Calu3 (cell line): ENCODE measurements around the gene CACNA1C. TPM values are rescaled to one million over a fixed set of nuclear protein-coding genes. Genes with fewer than 3 reads are reported as not detected.

Source experiments
- BruUV-seq: library from RNA; stranded (reverse); fragments of 400-500 nt; replicated peaks from 2 replicates; lab custom pipeline; 2021; lab: Mats Ljungman, UMichigan
- CTCF ChIA-PET: fragments of 300-600 bp; sonication (Branson Sonifier 250); formaldehyde crosslinking; loops from one replicate; lab custom pipeline; 2022; ENCODE audit warnings: antibody characterized with exemption; lab: Charles Lee
- DNase-seq: peaks from one replicate; pipeline ENCODE4 v3.0.0; 2022
- H3K27ac Mint-ChIP-seq: one replicate; pipeline ENCODE4 v1.8.0; 2022; ENCODE audit warnings: mixed read lengths; ENCODE audit not compliant: unreplicated experiment
- H3K27me3 Mint-ChIP-seq: one replicate; pipeline ENCODE4 v1.8.0; 2022; ENCODE audit warnings: mixed read lengths; ENCODE audit not compliant: unreplicated experiment
- H3K36me3 Mint-ChIP-seq: one replicate; pipeline ENCODE4 v1.8.0; 2022; ENCODE audit warnings: mild to moderate bottlenecking, moderate library complexity, mixed read lengths; ENCODE audit not compliant: insufficient read depth, unreplicated experiment
- H3K4me1 Mint-ChIP-seq: one replicate; pipeline ENCODE4 v1.8.0; 2022; ENCODE audit warnings: mild to moderate bottlenecking, low read depth, mixed read lengths; ENCODE audit not compliant: unreplicated experiment
- H3K4me3 Mint-ChIP-seq: one replicate; pipeline ENCODE4 v1.8.0; 2022; ENCODE audit warnings: mild to moderate bottlenecking, low read depth, moderate library complexity, mixed read lengths; ENCODE audit not compliant: unreplicated experiment
- H3K9me3 Mint-ChIP-seq: one replicate; pipeline ENCODE4 v1.8.0; 2022; ENCODE audit warnings: low read depth, mixed read lengths; ENCODE audit not compliant: unreplicated experiment
- intact Hi-C: fragments of 100-400 bp; cut with micrococcal nuclease; formaldehyde crosslinking; loops from one replicate; pipeline ENCODE4 v1.10.0; 2022; ENCODE audit not compliant: unreplicated experiment
- total RNA-seq: library from RNA; stranded (reverse); gene quantifications from 2 replicates; pipeline ENCODE4 v1.2.3, GENCODE V29; 2022
- TF ChIP-seq, protein P1 (sequence below): fragments of 200-600 bp; IDR thresholded peaks from one replicate; pipeline ENCODE4 v1.8.0; 2022; ENCODE audit warnings: antibody characterized with exemption; ENCODE audit not compliant: unreplicated experiment

CACNA1C gene
- total RNA-seq, 1 experiment from 2014 or later, result not detected

DNA sequence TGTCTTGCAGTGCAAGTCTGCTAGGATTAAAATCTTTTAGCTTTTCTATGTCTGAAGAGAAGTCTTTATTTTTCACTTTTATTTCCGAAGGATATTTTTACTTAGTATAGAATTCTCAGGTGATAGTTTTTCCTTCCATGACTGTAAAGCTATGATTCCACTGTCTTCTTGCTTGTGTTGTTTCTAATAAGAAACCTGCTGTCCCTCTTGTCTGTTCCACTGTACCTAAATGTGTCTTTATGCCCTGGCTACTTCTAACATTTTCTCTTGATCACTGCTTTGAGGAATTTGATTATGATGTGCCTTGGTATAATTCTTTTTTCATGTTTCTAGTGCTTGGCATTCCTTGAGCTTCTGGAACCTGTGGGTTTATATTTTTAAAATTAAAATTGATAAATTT, 228.7 kb downstream of the CACNA1C start:
- Mint-ChIP-seq H3K9me3 (no peaks in the 10 kb centered on the region), H3K27ac (no peak overlapping the region), H3K36me3 (no peaks in the 10 kb centered on the region), H3K4me1 (no peaks in the 10 kb centered on the region), H3K4me3 (no peak overlapping the region), H3K27me3 (peaks cover 61% of the 10 kb centered on the region)
- intact Hi-C loops, result no loop called here
- BruUV-seq, result no TSS peak
- TF ChIP-seq, protein P1, sequence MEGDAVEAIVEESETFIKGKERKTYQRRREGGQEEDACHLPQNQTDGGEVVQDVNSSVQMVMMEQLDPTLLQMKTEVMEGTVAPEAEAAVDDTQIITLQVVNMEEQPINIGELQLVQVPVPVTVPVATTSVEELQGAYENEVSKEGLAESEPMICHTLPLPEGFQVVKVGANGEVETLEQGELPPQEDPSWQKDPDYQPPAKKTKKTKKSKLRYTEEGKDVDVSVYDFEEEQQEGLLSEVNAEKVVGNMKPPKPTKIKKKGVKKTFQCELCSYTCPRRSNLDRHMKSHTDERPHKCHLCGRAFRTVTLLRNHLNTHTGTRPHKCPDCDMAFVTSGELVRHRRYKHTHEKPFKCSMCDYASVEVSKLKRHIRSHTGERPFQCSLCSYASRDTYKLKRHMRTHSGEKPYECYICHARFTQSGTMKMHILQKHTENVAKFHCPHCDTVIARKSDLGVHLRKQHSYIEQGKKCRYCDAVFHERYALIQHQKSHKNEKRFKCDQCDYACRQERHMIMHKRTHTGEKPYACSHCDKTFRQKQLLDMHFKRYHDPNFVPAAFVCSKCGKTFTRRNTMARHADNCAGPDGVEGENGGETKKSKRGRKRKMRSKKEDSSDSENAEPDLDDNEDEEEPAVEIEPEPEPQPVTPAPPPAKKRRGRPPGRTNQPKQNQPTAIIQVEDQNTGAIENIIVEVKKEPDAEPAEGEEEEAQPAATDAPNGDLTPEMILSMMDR, result no peak
- no peak for DNase-seq
- CTCF ChIA-PET, result no interaction called here

DNA sequence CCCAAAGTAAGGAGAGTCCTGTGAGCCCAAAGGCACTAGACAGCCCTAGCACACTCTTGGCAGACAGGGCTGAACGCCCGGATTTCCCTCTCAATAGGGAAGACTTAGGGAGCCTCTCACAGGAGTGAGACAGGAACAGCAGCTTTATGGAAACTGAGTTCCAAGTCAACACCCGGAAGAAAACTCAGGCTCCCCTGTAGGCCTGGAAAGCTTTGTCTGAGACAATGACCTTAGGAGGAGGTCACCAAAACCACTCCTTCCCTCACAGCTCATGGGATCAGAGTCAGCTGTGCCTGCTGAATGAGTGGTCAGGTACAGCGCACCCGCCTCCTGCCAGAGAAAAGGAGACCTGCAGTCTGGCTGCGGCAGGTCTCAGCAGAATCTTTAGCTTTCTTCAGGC, 229.5 kb downstream of the CACNA1C start:
- Mint-ChIP-seq H3K36me3 (no peaks in the 10 kb centered on the region), H3K4me1 (no peaks in the 10 kb centered on the region), H3K4me3 (no peak overlapping the region), H3K27ac (no peak overlapping the region), H3K9me3 (no peaks in the 10 kb centered on the region), H3K27me3 (peaks cover 69% of the 10 kb centered on the region)
- TF ChIP-seq, protein P1, result no peak
- CTCF ChIA-PET, result interaction anchor here (1.6 kb wide), 1 partner anchor 19 kb away, joined by 3 read pairs; no protein-coding TSS in a partner anchor
- no TSS peak for BruUV-seq
- DNase-seq, result no peak
- intact Hi-C loops, result no loop called here

DNA sequence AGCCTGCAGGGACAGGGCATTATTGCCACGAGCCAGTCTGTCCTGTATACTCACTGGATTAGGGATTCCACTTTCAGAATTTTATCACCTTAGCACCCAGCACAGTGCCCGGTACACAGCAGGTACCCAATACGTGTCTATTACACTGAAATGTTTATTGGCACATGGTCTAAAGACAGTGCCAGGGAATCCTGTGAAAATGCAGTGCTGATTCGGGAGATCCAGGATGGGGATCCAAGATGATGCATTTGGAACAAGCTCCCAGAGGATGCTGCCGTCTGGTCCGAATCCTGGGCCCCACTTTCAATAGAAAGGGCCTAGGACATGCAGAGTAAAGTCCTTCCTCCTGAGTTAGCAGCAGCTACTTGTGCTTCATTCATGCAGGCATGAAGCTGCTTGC, 230.7 kb downstream of the CACNA1C start:
- Mint-ChIP-seq H3K9me3 (no peaks in the 10 kb centered on the region), H3K36me3 (no peaks in the 10 kb centered on the region), H3K4me3 (no peak overlapping the region), H3K27ac (no peak overlapping the region), H3K27me3 (peaks cover 80% of the 10 kb centered on the region), H3K4me1 (no peaks in the 10 kb centered on the region)
- no TSS peak for BruUV-seq
- intact Hi-C loops, result no loop called here
- TF ChIP-seq, protein P1, result no peak
- DNase-seq, result no peak
- CTCF ChIA-PET, result interaction anchor here (1.0 to 1.6 kb wide), 2 partner anchors 20 to 53 kb away, joined by 3 to 6 read pairs; no protein-coding TSS in a partner anchor

DNA sequence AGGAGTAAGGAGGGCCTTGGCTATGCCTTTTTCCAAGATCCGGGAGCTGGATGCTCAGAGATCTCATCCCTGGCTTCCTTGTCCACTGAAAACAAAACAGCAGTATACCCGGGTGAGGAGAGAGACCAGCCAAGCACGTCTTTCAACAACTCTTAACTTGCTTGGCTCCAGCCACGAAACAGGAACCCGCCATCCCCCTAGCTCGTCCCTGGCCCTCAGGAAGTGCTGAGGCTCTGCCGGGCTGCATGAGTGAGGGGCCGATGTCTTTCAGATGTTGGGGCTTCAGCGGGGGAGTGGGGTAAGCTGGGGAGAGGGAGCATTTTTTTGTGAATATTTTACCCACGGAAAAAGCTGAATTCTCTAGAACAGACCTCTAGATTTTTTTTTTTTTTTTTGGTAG, 231.1 kb downstream of the CACNA1C start:
- no TSS peak for BruUV-seq
- no peak for DNase-seq
- TF ChIP-seq, protein P1, result no peak
- intact Hi-C loops, result loop anchor here (2.0 kb wide), 1 partner anchor 227 kb away; no protein-coding TSS in a partner anchor
- H3K9me3 Mint-ChIP-seq, result no peaks in the 10 kb centered on the region
- H3K4me1 Mint-ChIP-seq, result no peaks in the 10 kb centered on the region
- H3K36me3 Mint-ChIP-seq, result no peaks in the 10 kb centered on the region
- no peak overlapping the region for H3K27ac Mint-ChIP-seq
- peaks cover 80% of the 10 kb centered on the region for H3K27me3 Mint-ChIP-seq
- no peak overlapping the region for H3K4me3 Mint-ChIP-seq
- CTCF ChIA-PET, result interaction anchor here (1.0 to 1.6 kb wide), 2 partner anchors 21 to 53 kb away, joined by 3 to 6 read pairs; no protein-coding TSS in a partner anchor
